Mesothelial cell of epicardium (in vitro differentiated cells): ENCODE measurements around the gene MED25. TPM values are rescaled to one million over a fixed set of nuclear protein-coding genes. Genes with fewer than 3 reads are reported as not detected.
A peak's percentile ranks its signal among the peaks of the same experiment; 100 is the strongest.

Experiments
- DNase-seq, 2 experiments: peaks; one replicate each; pipeline ENCODE4 v3.0.0; 2021; ENCODE audit warnings: low spot score in 2 of 2; ENCODE audit not compliant: unreplicated experiment in 2 of 2
- H3K27ac Mint-ChIP-seq: 2 replicates; pipeline ENCODE4 v1.8.0; 2021; ENCODE audit warnings: mixed read lengths
- H3K27me3 Mint-ChIP-seq: 2 replicates; pipeline ENCODE4 v1.8.0; 2021; ENCODE audit warnings: low read depth, mixed read lengths
- H3K36me3 Mint-ChIP-seq: 2 replicates; pipeline ENCODE4 v1.8.0; 2021; ENCODE audit warnings: mixed read lengths
- H3K4me1 Mint-ChIP-seq: 2 replicates; pipeline ENCODE4 v1.8.0; 2021; ENCODE audit warnings: mixed read lengths
- H3K4me3 Mint-ChIP-seq: 2 replicates; pipeline ENCODE4 v1.8.0; 2021; ENCODE audit warnings: mild to moderate bottlenecking, moderate library complexity, mixed read lengths
- H3K9me3 Mint-ChIP-seq: 2 replicates; pipeline ENCODE4 v1.8.0; 2021; ENCODE audit warnings: mixed read lengths
- total RNA-seq: library from RNA; stranded (reverse); gene quantifications from 3 replicates; pipeline ENCODE4 v1.2.1, GENCODE V29; 2021
- TF ChIP-seq, protein P1 (sequence below): fragments of 200-600 bp; sonication (generic); IDR thresholded peaks from one replicate; pipeline ENCODE4 v1.5.0; 2021; ENCODE audit warnings: antibody characterized with exemption; ENCODE audit not compliant: unreplicated experiment

MED25 gene
- total RNA-seq, 1 donor from 2014 or later = 103 TPM

DNA sequence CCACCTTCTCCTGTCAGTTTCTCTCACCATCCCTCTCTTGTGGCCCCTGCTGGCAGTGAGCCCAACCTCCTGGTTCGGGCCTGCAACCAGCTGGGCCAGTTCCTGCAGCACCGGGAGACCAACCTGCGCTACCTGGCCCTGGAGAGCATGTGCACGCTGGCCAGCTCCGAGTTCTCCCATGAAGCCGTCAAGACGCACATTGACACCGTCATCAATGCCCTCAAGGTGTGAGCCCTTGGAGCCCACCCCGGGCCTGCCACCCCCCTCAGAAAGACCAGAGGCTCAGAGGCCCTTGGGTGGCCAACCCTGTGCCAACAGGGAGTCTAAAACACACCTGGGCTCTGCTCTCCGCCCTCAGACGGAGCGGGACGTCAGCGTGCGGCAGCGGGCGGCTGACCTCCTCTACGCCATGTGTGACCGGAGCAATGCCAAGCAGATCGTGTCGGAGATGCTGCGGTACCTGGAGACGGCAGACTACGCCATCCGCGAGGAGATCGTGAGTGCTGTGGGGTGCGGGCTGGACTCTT is 18.8 kb upstream of the MED25 start:
- no peak for DNase-seq
- Mint-ChIP-seq H3K36me3 (peaks cover 39% of the 10 kb centered on the region), H3K4me3 (no peak overlapping the region), H3K27me3 (no peaks in the 10 kb centered on the region), H3K4me1 (peaks cover 4% of the 10 kb centered on the region), H3K9me3 (no peaks in the 10 kb centered on the region), H3K27ac (no peak overlapping the region)
- TF ChIP-seq, protein P1, sequence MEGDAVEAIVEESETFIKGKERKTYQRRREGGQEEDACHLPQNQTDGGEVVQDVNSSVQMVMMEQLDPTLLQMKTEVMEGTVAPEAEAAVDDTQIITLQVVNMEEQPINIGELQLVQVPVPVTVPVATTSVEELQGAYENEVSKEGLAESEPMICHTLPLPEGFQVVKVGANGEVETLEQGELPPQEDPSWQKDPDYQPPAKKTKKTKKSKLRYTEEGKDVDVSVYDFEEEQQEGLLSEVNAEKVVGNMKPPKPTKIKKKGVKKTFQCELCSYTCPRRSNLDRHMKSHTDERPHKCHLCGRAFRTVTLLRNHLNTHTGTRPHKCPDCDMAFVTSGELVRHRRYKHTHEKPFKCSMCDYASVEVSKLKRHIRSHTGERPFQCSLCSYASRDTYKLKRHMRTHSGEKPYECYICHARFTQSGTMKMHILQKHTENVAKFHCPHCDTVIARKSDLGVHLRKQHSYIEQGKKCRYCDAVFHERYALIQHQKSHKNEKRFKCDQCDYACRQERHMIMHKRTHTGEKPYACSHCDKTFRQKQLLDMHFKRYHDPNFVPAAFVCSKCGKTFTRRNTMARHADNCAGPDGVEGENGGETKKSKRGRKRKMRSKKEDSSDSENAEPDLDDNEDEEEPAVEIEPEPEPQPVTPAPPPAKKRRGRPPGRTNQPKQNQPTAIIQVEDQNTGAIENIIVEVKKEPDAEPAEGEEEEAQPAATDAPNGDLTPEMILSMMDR = no peak

DNA sequence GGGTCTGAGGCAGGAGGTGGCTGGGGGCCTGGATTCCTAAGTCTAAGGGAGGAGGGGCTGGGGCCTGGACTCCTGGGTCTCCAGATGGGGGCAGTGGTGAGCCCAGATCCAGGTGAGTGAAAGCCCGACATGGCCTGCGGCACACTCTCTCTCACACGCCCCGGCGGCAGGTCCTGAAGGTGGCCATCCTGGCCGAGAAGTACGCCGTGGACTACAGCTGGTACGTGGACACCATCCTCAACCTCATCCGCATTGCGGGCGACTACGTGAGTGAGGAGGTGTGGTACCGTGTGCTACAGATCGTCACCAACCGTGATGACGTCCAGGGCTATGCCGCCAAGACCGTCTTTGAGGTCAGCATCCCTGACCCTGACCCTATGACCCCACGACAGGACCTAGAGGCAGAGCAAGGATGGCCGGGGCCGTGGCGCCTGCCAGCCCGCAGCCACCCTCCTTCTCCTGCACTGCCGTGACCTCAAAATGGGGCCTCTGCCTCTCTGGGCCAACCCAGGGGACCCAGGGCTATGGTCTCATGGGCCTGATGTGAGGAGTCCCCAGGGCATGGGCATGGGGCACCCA is 18.2 kb upstream of the MED25 start:
- no peak overlapping the region for H3K27ac Mint-ChIP-seq
- peaks cover 4% of the 10 kb centered on the region for H3K4me1 Mint-ChIP-seq
- no peak for DNase-seq
- TF ChIP-seq, protein P1 = no peak
- no peaks in the 10 kb centered on the region for H3K27me3 Mint-ChIP-seq
- H3K4me3 Mint-ChIP-seq = no peak overlapping the region
- no peaks in the 10 kb centered on the region for H3K9me3 Mint-ChIP-seq
- peaks cover 38% of the 10 kb centered on the region for H3K36me3 Mint-ChIP-seq

DNA sequence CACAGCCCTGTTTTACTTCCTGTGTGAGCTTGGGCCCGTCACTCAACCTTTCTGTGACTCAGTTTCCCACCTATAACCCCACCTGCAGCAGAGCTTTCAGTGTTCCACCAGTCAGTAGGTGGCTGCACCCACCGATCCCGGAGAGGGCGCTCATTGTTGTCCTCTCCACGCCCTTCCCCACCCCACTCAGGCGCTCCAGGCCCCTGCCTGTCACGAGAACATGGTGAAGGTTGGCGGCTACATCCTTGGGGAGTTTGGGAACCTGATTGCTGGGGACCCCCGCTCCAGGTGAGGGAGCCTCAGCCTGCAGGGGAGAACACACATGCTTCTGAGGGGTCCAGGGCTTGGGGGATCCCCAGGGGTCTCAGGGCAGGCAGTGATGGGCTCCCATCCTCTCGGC is 17.3 kb upstream of the MED25 start:
- no peak for DNase-seq
- Mint-ChIP-seq H3K27ac (no peak overlapping the region), H3K27me3 (no peaks in the 10 kb centered on the region), H3K4me3 (no peak overlapping the region), H3K9me3 (no peaks in the 10 kb centered on the region), H3K4me1 (peaks cover 4% of the 10 kb centered on the region), H3K36me3 (peaks cover 36% of the 10 kb centered on the region)
- TF ChIP-seq, protein P1 = no peak

DNA sequence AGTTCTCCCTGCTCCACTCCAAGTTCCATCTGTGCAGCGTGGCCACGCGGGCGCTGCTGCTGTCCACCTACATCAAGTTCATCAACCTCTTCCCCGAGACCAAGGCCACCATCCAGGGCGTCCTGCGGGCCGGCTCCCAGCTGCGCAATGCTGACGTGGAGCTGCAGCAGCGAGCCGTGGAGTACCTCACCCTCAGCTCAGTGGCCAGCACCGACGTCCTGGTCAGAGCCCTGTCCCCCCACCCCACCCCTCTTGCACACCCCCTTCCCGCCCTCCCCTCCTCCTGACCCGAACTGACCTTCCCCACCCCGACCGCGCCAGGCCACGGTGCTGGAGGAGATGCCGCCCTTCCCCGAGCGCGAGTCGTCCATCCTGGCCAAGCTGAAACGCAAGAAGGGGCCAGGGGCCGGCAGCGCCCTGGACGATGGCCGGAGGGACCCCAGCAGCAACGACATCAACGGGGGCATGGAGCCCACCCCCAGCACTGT is 16.6 kb upstream of the MED25 start:
- no peaks in the 10 kb centered on the region for H3K9me3 Mint-ChIP-seq
- H3K4me1 Mint-ChIP-seq = peaks cover 4% of the 10 kb centered on the region
- no peak overlapping the region for H3K27ac Mint-ChIP-seq
- peaks cover 39% of the 10 kb centered on the region for H3K36me3 Mint-ChIP-seq
- H3K4me3 Mint-ChIP-seq = no peak overlapping the region
- DNase-seq = no peak
- TF ChIP-seq, protein P1 = no peak
- H3K27me3 Mint-ChIP-seq = no peaks in the 10 kb centered on the region

- TF ChIP-seq, protein P1 = no peak
- Mint-ChIP-seq H3K4me1 (peaks cover 4% of the 10 kb centered on the region), H3K4me3 (peak overlapping the region; percentile 60), H3K36me3 (peaks cover 35% of the 10 kb centered on the region), H3K9me3 (no peaks in the 10 kb centered on the region), H3K27ac (peak overlapping the region; percentile 49), H3K27me3 (no peaks in the 10 kb centered on the region)
- peak; percentile 73 to 79 for DNase-seq
These were observed 16.0 kb upstream of the MED25 start for GRCh38 chr19:49801966-49802661.
